WERI-Rb-1 (cell line): ENCODE results near the gene KCNMA1.

ENCODE experiments used
- DNase-seq: peaks from one replicate; pipeline ENCODE4 v3.0.0-alpha.2; 2020
- H3K27ac ChIP-seq: fragments of 250-450 bp; sonication (Bioruptor Pico); 2 replicates; pipeline ENCODE4 v1.5.1; 2020; ENCODE audit warnings: mild to moderate bottlenecking, moderate library complexity
- H3K27me3 ChIP-seq: fragments of 250-450 bp; sonication (Bioruptor Pico); 2 replicates; pipeline ENCODE4 v1.5.1; 2021; ENCODE audit warnings: mild to moderate bottlenecking, low read depth, moderate library complexity; ENCODE audit not compliant: insufficient read depth, severe bottlenecking
- H3K36me3 ChIP-seq: fragments of 250-450 bp; sonication (Bioruptor Pico); 2 replicates; pipeline ENCODE4 v1.5.1; 2020; ENCODE audit warnings: mild to moderate bottlenecking, moderate library complexity
- H3K4me3 ChIP-seq: 2 replicates; pipeline ENCODE4 v1.5.1; 2011; ENCODE audit warnings: low read depth, mild to moderate bottlenecking, control low read depth, low read length
- H3K9me3 ChIP-seq: fragments of 250-450 bp; sonication (Bioruptor Pico); 2 replicates; pipeline ENCODE4 v1.5.1; 2021; ENCODE audit warnings: mild to moderate bottlenecking, moderate library complexity; ENCODE audit not compliant: severe bottlenecking
- TF ChIP-seq, protein P1 (sequence below): IDR thresholded peaks from 2 replicates; pipeline ENCODE4 v1.5.1; 2011; ENCODE audit warnings: low read depth, mild to moderate bottlenecking, control low read depth, inconsistent platforms, low read length

The KCNMA1 gene

DNA sequence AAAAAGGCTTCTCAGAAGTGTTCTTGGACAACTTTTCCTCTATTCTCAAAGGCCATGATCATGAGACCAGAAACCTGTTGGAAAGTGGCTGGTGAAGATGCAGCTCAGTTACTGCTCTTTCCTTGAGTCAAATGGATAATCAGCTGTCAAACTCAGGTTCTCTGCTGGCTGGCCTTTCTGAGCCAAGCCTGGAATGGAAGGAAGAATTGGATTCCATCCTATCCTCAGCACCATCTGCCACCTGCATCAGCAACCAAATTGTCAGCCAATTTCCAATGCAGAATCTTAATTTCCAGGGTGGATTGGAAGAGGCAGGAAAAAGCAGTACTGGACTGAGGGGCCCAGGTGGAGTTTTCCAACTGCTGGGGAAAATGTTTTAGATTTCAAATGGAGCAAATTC lies 631.7 kb downstream of the KCNMA1 start:
- Histone ChIP-seq H3K4me3 (no peak overlapping the region), H3K9me3 (peaks cover 7% of the 10 kb centered on the region), H3K36me3 (no peaks in the 10 kb centered on the region), H3K27ac (no peak overlapping the region), H3K27me3 (no peaks in the 10 kb centered on the region)
- TF ChIP-seq, protein P1, sequence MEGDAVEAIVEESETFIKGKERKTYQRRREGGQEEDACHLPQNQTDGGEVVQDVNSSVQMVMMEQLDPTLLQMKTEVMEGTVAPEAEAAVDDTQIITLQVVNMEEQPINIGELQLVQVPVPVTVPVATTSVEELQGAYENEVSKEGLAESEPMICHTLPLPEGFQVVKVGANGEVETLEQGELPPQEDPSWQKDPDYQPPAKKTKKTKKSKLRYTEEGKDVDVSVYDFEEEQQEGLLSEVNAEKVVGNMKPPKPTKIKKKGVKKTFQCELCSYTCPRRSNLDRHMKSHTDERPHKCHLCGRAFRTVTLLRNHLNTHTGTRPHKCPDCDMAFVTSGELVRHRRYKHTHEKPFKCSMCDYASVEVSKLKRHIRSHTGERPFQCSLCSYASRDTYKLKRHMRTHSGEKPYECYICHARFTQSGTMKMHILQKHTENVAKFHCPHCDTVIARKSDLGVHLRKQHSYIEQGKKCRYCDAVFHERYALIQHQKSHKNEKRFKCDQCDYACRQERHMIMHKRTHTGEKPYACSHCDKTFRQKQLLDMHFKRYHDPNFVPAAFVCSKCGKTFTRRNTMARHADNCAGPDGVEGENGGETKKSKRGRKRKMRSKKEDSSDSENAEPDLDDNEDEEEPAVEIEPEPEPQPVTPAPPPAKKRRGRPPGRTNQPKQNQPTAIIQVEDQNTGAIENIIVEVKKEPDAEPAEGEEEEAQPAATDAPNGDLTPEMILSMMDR = no peak
- no peak for DNase-seq

DNA sequence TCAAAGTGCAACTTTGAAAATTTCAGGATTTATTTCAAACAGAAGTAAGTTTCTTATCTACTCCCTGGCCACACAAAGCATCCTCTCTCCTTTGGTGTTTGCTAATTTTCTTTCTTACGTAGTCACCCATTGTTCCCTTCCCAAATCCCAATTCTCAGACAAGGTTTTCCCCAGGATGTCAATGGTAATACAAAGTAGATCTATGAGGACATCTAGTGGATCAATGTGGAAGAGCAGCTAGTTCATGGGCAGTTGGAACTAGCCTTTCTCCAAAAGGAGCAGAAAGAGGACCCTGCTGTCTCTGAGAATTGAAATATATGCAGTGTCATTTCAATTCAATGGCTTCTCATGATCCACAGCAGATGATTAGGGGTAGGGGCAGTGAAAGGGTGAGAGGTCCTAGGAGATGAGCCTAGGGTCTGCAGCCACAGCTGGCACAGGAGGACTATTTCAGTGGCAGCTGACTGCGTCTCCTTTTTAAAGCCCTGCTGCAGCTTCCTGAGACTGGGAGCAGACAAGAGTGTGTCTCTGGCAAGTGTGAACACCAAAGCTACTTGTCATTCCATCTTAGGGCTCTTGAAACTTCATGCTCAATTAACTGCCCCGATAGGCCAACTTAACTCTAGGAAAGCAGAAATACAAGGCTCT lies 632.6 kb downstream of the KCNMA1 start:
- H3K36me3 ChIP-seq = no peaks in the 10 kb centered on the region
- no peaks in the 10 kb centered on the region for H3K27me3 ChIP-seq
- DNase-seq = peak; percentile 16
- peaks cover 7% of the 10 kb centered on the region for H3K9me3 ChIP-seq
- TF ChIP-seq, protein P1 = peak; percentile 75
- H3K4me3 ChIP-seq = no peak overlapping the region
- no peak overlapping the region for H3K27ac ChIP-seq

DNA sequence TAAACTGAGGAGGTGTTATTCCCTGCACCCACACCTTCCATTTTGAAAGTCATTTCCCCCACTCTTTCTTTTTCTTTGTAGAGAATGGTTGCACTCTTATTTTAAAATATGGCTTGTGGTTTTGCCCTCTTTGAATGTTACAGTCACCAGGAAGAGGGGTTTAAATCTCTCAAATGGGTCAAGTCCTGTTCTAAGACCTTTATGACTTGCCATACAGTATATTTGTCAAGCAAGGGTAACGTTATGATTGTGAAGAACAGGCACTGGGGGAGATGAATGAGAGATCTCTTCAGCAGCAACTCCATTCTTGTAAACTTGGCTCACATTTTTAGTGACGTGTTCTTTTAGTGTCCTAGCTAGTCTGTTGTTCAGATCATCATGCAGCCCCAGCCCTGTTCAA lies 634.7 kb downstream of the KCNMA1 start:
- Histone ChIP-seq H3K27me3 (no peaks in the 10 kb centered on the region), H3K4me3 (no peak overlapping the region), H3K27ac (no peak overlapping the region), H3K36me3 (no peaks in the 10 kb centered on the region), H3K9me3 (peaks cover 7% of the 10 kb centered on the region)
- DNase-seq = no peak
- TF ChIP-seq, protein P1 = no peak

DNA sequence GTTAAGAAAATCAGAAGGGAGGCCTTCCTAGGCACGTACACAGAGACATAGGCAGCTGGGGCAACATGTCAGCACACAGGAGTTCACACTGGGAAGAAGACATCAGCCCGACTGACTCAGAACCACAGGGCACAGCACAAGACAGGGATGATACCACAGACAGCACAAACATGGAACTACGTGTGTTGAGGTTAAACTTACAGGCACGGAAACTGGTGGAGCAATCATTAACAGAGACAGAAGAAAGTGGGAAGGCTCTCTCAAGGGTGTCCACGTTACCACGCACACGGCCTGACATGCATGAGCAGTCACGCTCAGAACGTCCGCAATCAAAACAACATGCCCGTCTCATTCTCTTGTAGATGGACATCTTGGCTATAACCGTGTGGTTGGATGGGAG lies 636.4 kb downstream of the KCNMA1 start:
- no peak for DNase-seq
- Histone ChIP-seq H3K27ac (no peak overlapping the region), H3K36me3 (no peaks in the 10 kb centered on the region), H3K27me3 (no peaks in the 10 kb centered on the region), H3K4me3 (no peak overlapping the region), H3K9me3 (no peaks in the 10 kb centered on the region)
- TF ChIP-seq, protein P1 = no peak

DNA sequence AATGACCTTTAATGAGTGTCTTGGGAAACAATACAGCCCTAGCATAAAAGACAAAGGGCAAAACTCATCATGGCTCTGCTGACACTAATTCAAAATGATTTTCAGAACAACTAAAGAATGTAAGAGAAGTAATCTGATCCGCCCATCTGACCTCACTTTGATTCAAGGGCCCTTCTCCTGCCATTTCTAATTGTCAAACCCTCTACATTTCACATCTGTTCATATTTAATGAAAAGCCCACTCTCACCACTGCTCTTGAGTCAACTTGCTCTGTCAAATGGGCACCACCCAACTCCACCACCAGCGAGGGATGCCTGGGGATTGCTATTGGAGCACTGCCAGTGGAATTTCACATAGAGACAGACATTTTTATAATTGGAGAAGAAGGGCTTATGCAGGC lies 639.2 kb downstream of the KCNMA1 start:
- Histone ChIP-seq H3K27me3 (no peaks in the 10 kb centered on the region), H3K36me3 (no peaks in the 10 kb centered on the region), H3K4me3 (no peak overlapping the region), H3K27ac (no peak overlapping the region), H3K9me3 (no peaks in the 10 kb centered on the region)
- TF ChIP-seq, protein P1 = no peak
- DNase-seq = no peak

DNA sequence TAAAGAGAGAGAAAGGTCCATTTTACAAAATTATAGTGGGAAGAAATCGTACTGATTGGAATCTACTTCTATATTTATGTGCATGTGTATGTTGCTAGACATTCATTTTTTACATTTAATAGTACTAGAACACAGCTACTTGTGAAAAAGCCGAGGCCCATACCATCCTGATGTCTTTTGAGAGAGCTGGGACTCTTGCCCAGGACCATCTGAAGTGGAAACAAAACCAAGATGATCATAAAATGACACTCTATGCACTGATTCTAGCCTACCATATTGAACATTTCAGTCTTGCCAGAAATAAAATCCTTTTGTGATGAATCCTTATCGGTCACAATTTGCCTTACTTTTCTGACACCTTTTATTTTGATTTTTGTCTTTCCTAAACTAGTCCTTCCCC lies 640.0 kb downstream of the KCNMA1 start:
- Histone ChIP-seq H3K27me3 (no peaks in the 10 kb centered on the region), H3K36me3 (no peaks in the 10 kb centered on the region), H3K9me3 (no peaks in the 10 kb centered on the region), H3K27ac (no peak overlapping the region), H3K4me3 (no peak overlapping the region)
- TF ChIP-seq, protein P1 = no peak
- DNase-seq = no peak
